ENCODE data around the gene ZC3H6. TPM values are rescaled to one million over a fixed set of nuclear protein-coding genes. Genes with fewer than 3 reads are reported as not detected.

ZC3H6 gene
- total RNA-seq, 1 donor from 2014 or later = 12.0 TPM

DNA sequence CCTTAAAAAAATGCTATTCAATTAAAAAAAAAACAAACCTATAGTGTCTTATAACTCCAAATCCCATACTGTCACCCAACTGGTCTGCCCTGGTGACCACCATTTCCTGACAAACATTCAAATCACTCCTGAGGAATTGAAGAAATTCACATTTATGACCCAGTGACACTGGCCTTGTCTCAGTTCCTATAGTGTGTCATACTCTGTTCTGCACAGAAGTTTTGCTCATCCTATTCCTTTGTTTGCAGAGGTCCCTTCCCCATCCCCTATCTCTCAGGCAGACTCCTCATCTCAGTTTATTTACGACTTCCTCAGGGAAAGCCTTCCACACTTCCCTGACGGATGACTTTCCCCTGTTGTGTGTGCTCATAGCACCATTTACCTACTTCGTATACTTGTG is 14.7 kb downstream of the ZC3H6 start:
- DNase-seq (ENCODE audit: extremely low spot score in 2 of 2) = no peak
- Histone ChIP-seq H3K4me3 (no peak overlapping the region), H3K36me3 (no peaks in the 10 kb centered on the region), H3K4me1 (no peaks in the 10 kb centered on the region), H3K27me3 (no peaks in the 10 kb centered on the region), H3K9me3 (no peaks in the 10 kb centered on the region), H3K27ac (no peak overlapping the region)
- intact Hi-C loops (cut with DNase I) = no loop called here
- no peak for TF ChIP-seq POLR2AphosphoS5 (IDR thresholded peaks at IDR 0.05; ENCODE audit: insufficient read depth in 1 of 2, low read depth in 1 of 2)
- TF ChIP-seq, protein P1, sequence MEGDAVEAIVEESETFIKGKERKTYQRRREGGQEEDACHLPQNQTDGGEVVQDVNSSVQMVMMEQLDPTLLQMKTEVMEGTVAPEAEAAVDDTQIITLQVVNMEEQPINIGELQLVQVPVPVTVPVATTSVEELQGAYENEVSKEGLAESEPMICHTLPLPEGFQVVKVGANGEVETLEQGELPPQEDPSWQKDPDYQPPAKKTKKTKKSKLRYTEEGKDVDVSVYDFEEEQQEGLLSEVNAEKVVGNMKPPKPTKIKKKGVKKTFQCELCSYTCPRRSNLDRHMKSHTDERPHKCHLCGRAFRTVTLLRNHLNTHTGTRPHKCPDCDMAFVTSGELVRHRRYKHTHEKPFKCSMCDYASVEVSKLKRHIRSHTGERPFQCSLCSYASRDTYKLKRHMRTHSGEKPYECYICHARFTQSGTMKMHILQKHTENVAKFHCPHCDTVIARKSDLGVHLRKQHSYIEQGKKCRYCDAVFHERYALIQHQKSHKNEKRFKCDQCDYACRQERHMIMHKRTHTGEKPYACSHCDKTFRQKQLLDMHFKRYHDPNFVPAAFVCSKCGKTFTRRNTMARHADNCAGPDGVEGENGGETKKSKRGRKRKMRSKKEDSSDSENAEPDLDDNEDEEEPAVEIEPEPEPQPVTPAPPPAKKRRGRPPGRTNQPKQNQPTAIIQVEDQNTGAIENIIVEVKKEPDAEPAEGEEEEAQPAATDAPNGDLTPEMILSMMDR (IDR thresholded peaks at IDR 0.05) = no peak
- no peak for TF ChIP-seq POLR2A (IDR thresholded peaks at IDR 0.05)

DNA sequence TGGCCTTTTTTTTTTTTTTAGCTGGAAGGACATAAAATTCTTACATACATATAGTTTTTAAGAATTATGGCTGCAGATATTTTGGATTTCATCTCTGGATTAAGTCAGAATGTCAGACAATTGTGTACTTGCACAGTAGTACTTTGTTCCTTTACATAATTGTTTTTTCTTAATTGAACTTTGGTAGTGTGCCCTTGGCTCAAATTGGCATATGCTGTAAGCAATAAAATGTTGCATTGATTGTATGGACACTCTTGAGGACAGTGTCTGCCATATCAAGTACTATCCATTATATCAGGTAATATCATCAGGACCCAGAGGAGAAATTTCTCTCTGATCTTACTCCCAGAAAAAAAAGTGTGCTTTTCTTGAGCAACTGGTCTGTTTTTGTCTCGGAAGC is 15.3 kb downstream of the ZC3H6 start:
- Histone ChIP-seq H3K27me3 (no peaks in the 10 kb centered on the region), H3K4me3 (no peak overlapping the region), H3K4me1 (no peaks in the 10 kb centered on the region), H3K36me3 (no peaks in the 10 kb centered on the region), H3K9me3 (no peaks in the 10 kb centered on the region), H3K27ac (no peak overlapping the region)
- no peak for DNase-seq (ENCODE audit: extremely low spot score in 2 of 2)
- intact Hi-C loops (cut with DNase I) = no loop called here
- TF ChIP-seq, protein P1 (IDR thresholded peaks at IDR 0.05) = no peak
- TF ChIP-seq POLR2AphosphoS5 (IDR thresholded peaks at IDR 0.05; ENCODE audit: insufficient read depth in 1 of 2, low read depth in 1 of 2) (no peak), POLR2A (IDR thresholded peaks at IDR 0.05) (no peak)

DNA sequence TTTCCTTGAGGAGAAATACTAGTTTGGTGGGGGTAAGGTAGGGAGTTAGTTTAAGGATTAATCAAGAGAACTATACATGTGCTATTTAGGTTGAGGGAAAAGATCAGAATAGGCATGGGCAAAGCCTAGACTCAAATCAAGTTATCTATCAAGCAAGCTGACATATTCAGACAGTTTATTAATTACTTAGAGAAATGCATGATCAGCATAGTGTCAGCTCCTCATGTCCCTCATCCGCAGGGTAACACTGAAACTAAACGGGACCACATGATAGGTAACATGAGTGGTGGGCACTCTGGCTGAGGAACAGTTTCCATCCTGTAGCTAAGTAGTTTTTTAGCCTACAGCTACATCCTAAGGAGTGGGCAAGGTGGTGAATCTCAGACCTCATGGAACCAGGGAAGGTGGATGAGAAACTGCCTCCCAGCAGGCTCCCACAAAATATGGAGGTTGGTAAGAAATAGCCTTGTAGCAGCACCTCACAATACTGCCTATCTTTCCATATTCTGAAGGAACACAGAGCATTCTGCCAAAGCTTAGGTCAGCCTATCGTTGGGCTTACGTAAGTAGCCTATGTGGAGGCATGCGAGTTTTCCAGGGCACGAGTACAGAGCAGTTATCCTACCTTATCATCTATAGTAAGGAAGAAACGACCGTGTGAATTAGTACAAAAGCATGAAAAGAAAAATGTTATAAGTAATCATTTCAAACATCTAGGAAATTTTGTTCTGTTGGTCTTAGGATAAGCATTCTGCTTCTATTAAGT is 18.4 kb downstream of the ZC3H6 start:
- DNase-seq (ENCODE audit: extremely low spot score in 2 of 2) = no peak
- intact Hi-C loops (cut with DNase I) = no loop called here
- H3K9me3 ChIP-seq = no peaks in the 10 kb centered on the region
- no peak overlapping the region for H3K4me3 ChIP-seq
- H3K36me3 ChIP-seq = no peaks in the 10 kb centered on the region
- no peaks in the 10 kb centered on the region for H3K4me1 ChIP-seq
- H3K27me3 ChIP-seq = no peaks in the 10 kb centered on the region
- no peak overlapping the region for H3K27ac ChIP-seq
- TF ChIP-seq POLR2AphosphoS5 (IDR thresholded peaks at IDR 0.05; ENCODE audit: insufficient read depth in 1 of 2, low read depth in 1 of 2) = no peak
- TF ChIP-seq, protein P1 (IDR thresholded peaks at IDR 0.05) = no peak

DNA sequence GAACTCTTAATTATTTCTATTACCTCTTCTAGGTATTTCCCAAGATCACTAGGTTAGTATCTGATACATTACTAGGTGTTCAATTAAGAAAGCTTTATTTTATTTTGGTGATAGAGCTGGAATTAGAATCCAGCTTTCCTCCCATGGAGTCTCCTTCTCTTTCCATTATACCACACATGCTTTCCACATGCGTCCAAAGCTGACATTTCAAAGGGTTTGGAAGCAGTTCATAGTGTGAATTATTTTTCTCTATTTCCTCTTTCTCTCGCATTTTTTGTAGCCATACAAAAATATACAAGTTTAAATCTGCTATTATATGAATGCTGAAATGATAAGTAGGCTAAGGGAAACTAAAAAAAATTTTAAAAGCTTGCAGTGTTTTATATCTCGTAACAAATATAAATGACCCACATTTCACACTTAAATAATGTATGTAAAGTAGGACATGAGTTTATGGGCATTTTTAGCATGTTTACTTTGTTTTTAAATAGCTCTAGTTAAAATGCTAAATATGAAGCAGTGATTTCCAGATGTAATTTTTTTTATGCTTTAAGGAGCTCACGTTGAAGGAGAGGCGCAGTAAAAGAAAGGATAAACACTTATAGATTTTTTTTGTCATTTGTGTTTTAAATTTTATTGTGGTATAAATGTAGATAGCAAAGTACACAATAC is 20.1 kb downstream of the ZC3H6 start:
- TF ChIP-seq POLR2AphosphoS5 (IDR thresholded peaks at IDR 0.05; ENCODE audit: insufficient read depth in 1 of 2, low read depth in 1 of 2) = no peak
- no peak for TF ChIP-seq POLR2A (IDR thresholded peaks at IDR 0.05)
- TF ChIP-seq, protein P1 (IDR thresholded peaks at IDR 0.05) = no peak
- Histone ChIP-seq H3K36me3 (no peaks in the 10 kb centered on the region), H3K27me3 (no peaks in the 10 kb centered on the region), H3K4me3 (no peak overlapping the region), H3K27ac (no peak overlapping the region), H3K4me1 (no peaks in the 10 kb centered on the region), H3K9me3 (no peaks in the 10 kb centered on the region)
- DNase-seq (ENCODE audit: extremely low spot score in 2 of 2) = no peak
- intact Hi-C loops (cut with DNase I) = no loop called here

DNA sequence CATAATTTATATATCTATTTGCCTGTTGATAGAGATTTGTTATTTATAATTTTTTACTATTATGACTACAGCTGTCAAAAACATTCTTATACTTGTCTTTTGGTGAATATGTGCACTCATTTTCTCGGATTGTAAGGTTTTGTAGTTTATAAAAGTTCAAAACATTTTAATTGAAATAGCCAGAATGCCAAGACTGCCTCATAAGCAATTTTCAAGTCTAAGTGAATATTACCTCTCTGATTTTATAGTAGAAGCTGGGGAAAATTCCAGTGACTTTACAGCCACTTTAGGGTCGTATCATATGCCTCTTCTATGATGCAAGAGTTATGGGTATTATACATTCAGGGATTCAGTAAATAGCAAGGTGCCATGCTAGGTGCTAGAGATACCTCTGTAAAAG is 21.0 kb downstream of the ZC3H6 start:
- no peak overlapping the region for H3K27ac ChIP-seq
- H3K9me3 ChIP-seq = no peaks in the 10 kb centered on the region
- no peak for DNase-seq (ENCODE audit: extremely low spot score in 2 of 2)
- H3K36me3 ChIP-seq = no peaks in the 10 kb centered on the region
- TF ChIP-seq, protein P1 (IDR thresholded peaks at IDR 0.05) = no peak
- TF ChIP-seq POLR2AphosphoS5 (IDR thresholded peaks at IDR 0.05; ENCODE audit: insufficient read depth in 1 of 2, low read depth in 1 of 2) (no peak), POLR2A (IDR thresholded peaks at IDR 0.05) (no peak)
- intact Hi-C loops (cut with DNase I) = no loop called here
- H3K27me3 ChIP-seq = no peaks in the 10 kb centered on the region
- H3K4me3 ChIP-seq = no peak overlapping the region
- H3K4me1 ChIP-seq = no peaks in the 10 kb centered on the region

Measured in vagina (tissue), 2 donors.